ENCODE results near the gene CADM2. TPM values are rescaled to one million over a fixed set of nuclear protein-coding genes. Genes with fewer than 3 reads are reported as not detected.

The CADM2 gene
- total RNA-seq, 1 experiment from 2014 or later: not detected

GRCh38 chr3:85303156-85303555 is 344.4 kb downstream of the CADM2 start:
- Histone ChIP-seq H3K9me2 (ENCODE audit: insufficient read depth) (no peaks in the 10 kb centered on the region), H3K4me1 (ENCODE audit: control insufficient read depth in 1 of 2, insufficient read depth in 2 of 2, low read length in 2 of 2) (no peaks in the 10 kb centered on the region), H3K4me3 (replicated peaks in 1 of 2; ENCODE audit: low read depth in 1 of 2, low read length in 2 of 2) (no peak overlapping the region), H3K79me2 (ENCODE audit: insufficient read depth, low read length) (no peaks in the 10 kb centered on the region), H3K36me3 (ENCODE audit: control insufficient read depth in 1 of 2, insufficient read depth in 2 of 2, low read length in 2 of 2) (no peaks in the 10 kb centered on the region), H4K20me1 (ENCODE audit: insufficient read depth) (no peaks in the 10 kb centered on the region), H3K9ac (ENCODE audit: low read length) (no peak overlapping the region), H2AFZ (ENCODE audit: low read depth, low read length, poor library complexity, severe bottlenecking) (no peak overlapping the region), H3K27me3 (ENCODE audit: insufficient read depth, low read length) (no peaks in the 10 kb centered on the region), H3K9me3 (ENCODE audit: control insufficient read depth in 1 of 2, insufficient read depth in 1 of 2, low read depth in 1 of 2, low read length in 2 of 2) (peaks cover 6 to 9% of the 10 kb centered on the region in 2 experiments; a peak in 2 of 4 replicates), H3K27ac (ENCODE audit: low read depth, low read length) (no peak overlapping the region), H3K4me2 (ENCODE audit: low read length) (no peak overlapping the region)
- POLR2A ChIA-PET: no interaction called here
- no peak for TF ChIP-seq POLR2A (IDR thresholded peaks at IDR 0.05; ENCODE audit: borderline replicate concordance, extremely low read depth, insufficient read depth, insufficient read length)
- no peak for TF ChIP-seq CTCF (IDR thresholded peaks at IDR 0.05 in 2 of 3, conservative IDR thresholded peaks at IDR 0.05 in 1 of 3; ENCODE audit: borderline replicate concordance in 1 of 3, insufficient read depth in 1 of 3, low read depth in 2 of 3, low read length in 2 of 3)
- no peak for TF ChIP-seq SP1 (IDR thresholded peaks at IDR 0.05; ENCODE audit: low read depth)
- no peak for TF ChIP-seq CEBPB (IDR thresholded peaks at IDR 0.05; ENCODE audit: low read depth)
- no peak for TF ChIP-seq ELF1 (IDR thresholded peaks at IDR 0.05; ENCODE audit: borderline replicate concordance, low read depth)
- no peak for TF ChIP-seq REST (IDR thresholded peaks at IDR 0.05; ENCODE audit: low read depth)
- no peak for TF ChIP-seq JUND (IDR thresholded peaks at IDR 0.05)
- TF ChIP-seq ZNF274 (IDR thresholded peaks at IDR 0.05; ENCODE audit: low read depth, low read length): no peak
- TF ChIP-seq EGR1 (IDR thresholded peaks at IDR 0.05; ENCODE audit: low read depth): no peak
- no peak for TF ChIP-seq ZFX (IDR thresholded peaks at IDR 0.05)
- TF ChIP-seq RAD21 (IDR thresholded peaks at IDR 0.05; ENCODE audit: low read depth): no peak
- DNase-seq (ENCODE audit: low read depth, low spot score) (no peak), ATAC-seq (no peak)
- no TSS peak for BruUV-seq (replicated peaks)
- CTCF ChIA-PET: no interaction called here
- intact Hi-C loops (cut with micrococcal nuclease): no loop called here
- RAD21 ChIA-PET (ENCODE audit: low non-redundant PET in 1 of 2, low total read pairs in 2 of 2, uncharacterized antibody in 2 of 2, unreplicated experiment in 2 of 2): no interaction called here
